M059J (cell line): ENCODE measurements around the gene MRPS18A. TPM values are rescaled to one million over a fixed set of nuclear protein-coding genes. Genes with fewer than 3 reads are reported as not detected.

Experiments
- DNase-seq: peaks from one replicate; pipeline ENCODE4 v3.0.0-alpha.2; 2012; ENCODE audit warnings: low read depth
- total RNA-seq: library from RNA; depleted of rRNA; stranded (reverse); fragments of >200 nt; shearing (Covaris generic); gene quantifications from 2 replicates; pipeline ENCODE4 v1.2.3, GENCODE V29; 2014

The MRPS18A gene
- total RNA-seq, 1 experiment from 2014 or later, result 71.2 TPM

DNA sequence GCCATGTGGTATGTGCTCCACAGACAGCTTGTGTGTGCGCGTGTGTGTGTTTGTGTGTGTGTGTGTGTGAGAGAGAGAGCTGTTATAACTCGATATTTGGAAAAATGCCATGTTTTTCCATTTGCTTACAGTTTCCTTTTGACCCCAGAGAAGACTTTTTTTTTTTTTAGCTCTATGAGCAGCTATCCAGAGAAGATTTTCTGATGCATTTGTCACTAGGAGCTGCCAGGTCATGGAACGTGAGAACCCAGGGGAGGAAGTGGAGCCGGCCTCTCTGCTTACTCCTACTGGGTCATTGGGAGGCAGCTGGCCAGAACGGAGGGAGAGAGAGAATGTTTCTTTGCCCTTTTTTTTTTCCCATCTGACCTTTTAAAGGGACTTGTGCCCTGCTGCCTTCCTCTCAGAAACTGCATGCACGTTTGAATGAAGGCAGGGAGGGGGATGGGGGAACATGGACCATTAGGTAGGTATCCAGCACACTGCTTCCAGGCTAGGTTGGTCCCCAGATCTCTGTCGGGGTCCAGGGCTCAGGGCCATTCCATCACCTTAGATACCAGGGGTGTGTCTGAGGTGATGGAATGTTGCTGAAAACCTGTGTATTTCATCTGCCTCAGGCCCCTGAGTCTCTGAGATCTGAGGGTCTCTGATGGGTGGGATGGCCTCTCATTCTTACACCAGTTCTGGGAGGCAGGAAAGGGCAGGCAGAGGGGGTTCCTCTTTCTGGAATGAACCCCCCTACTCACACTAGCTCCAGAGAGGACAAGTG is 11.2 kb upstream of the MRPS18A start:
- DNase-seq, result peak; percentile 68

DNA sequence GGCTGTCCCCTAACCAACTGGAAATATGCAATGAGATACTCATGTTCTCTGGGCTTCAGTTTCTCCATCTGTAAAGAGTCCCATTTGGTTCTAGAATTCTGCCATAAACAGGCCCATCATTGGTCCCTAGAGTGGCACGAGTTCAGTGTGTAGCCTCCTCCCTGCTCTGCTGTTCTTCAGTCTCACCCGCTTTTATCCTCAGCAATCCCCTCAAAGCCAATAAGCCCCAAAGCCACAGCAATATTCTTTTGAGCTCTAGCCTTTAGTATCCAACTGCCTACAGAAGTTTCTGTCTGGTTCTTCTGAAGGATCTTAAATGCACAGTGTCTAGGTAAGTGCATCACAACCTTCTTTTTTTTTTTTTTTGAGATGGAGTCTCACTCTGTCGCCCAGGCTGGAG is 9.8 kb upstream of the MRPS18A start:
- no peak for DNase-seq

DNA sequence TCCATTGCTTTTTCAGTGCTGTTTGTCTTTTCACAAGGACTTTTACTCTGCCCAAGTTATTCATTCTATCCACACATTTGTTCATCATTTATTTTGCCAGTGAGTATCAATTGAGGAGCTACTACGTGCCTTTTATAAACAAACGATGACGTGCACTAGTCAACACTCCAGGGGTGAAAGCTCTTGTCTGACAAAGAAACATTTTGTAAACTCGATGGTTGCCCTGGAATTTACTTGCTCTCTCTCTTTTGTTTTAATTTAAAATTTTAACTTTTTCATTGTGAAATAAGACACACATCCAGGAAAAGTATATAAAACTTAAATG is 8.3 kb upstream of the MRPS18A start:
- DNase-seq, result no peak

DNA sequence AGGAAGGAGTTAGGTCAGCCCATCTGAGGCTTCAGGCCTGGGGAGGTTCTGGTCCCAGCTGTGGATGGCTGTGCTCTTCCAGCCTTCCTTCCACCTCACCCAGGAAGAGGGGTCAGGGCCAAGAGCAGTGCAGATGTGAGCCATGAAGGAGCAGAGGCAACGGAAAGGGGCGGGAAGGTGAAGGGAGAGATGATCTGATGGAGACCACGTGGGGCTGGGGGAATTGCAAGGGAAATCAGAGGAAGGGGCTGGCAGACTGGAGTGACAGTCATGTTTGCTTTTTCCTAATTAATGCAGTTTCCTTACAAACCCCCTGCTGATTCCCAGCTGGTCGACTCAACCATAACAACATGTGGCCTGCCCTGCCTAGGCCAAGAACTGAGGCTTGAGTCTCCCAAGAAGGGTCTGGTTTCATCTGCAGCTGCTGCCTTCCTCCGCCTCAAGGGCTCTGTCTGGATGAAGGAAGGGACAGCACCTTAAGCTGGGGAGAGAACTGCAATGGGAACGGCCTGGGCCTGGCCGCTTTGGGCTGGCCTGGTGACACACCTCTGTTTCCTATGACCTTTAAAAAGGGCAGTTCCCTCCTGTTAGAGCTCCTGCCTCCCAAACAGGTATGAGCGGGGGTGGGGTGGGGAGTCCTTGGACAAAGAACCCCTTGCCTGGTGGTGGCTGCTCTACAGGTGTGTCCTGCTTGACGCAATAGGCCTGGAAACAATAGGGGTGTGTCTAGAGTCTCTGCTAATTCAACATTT is 7.8 kb upstream of the MRPS18A start:
- no peak for DNase-seq

DNA sequence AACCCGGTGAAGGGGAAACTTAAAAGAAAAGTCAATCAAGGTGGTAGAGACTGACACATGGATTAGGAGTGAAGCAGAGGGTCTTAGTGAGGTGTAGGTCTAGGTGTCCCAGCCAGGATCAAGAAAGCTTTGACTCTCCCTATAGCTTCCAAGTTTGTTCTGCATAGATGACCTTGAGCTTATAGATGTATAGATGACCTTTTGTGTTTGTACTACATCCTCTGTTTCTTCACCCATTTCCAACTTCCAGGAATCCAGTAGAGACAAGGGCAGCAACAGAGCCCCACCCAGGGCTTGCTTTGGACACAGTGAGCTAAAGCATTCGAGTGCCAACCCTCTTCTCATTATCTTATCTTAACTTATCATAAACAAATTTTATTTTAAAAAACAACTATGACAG is 1.8 kb upstream of the MRPS18A start:
- DNase-seq, result no peak

DNA sequence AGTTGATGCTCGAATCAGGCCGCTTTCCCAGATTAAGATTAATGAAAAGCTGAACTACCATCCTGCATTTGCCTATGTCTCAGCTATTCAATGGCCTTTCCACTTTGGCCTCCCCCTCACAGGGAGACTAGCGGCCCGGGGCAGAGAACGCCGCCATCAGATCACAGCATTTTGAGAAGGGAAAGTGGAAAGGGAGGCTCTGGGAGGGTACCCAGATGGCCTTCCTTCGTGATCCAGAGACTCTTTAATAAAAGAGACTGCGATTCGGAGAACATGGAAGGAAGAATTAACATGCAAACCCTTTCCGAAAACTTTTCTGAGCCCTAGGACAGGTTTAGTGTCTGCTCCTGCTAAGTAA is 533 bp downstream of the MRPS18A start:
- DNase-seq, result no peak

DNA sequence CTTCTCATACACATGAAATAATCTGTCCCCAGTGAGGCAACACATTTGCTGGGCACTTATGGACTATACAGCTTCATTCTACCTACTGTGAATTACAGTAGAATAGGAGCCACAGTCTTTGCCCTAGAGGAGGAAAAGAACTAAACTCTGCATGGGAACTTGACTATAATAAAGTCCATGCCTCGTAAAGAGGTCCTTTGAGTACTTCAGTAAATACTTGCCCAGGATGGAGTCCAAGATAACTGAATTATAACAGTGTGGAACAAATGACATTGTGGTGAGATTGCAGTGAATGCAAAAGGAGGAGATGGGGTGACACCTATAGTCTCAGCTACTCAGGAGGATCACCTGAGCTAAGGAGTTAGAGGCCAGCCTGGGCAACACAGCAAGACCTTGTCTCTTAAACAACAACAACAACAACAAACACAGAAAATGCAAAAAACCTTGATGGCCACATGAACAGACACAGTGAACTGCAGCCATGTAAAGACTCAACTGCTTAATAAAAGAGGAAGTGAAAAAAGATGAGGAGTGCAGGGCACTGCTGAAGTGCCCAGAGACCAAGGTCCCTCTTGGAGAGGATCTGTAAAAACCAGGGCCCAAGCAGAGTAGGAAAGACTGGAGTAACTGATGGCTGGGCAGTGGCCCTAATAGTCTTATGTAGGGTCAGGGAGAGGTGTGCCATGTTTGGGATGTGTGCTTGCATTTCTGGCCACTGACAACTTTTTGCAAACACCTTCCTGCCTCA is 3.7 kb downstream of the MRPS18A start:
- no peak for DNase-seq

DNA sequence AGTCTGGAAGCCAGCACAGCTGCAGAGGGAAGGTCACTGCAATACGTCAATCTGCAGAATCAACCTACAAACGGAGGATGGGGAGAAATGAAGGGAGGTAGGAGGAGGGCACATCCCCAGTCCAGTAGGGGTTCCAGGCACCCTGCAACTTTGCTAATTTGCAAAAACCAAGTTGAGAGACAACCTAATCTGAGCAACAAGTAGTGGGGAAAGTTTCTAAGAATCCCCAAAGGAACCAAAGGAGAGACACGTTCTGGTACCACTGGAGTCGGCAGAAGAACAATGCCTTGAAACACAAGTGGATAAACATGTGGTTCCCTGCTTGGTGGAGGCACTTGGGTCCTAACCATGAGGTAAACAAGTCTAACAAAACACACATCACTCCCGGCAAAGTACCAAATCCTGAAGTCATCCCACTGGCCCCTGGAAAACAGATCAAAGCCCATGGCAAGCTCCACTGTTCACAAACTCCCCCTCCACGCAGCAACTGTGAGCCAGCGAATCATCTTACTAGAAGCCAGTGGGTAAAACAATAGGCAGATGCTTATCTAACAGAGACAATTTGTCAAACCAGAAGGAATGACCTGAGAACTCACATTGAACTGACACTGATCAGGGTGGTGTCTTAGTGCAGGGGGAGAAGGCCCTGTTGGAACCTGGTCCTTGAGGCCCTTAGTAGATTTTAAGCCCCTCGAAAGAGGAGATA is 4.7 kb downstream of the MRPS18A start:
- DNase-seq, result no peak

DNA sequence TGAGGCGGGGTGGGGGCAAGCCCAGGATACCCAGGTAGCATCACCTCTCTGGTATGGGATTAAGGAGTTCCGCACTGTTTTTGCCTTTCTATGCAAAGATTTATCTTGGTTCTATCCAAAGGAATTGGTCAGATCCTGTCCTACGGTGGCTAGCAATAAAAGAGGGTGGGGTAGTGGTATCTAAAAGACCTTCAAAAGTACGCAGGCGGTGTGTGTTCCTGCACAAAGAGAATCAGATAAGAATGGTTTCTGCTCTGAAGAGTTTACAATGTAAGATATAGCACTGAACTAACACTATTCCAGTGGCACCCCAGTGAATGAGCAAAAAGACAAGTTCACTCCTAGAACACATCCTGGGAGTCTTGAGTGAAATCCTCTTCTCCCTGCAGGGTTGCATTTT is 6.3 kb downstream of the MRPS18A start:
- no peak for DNase-seq

DNA sequence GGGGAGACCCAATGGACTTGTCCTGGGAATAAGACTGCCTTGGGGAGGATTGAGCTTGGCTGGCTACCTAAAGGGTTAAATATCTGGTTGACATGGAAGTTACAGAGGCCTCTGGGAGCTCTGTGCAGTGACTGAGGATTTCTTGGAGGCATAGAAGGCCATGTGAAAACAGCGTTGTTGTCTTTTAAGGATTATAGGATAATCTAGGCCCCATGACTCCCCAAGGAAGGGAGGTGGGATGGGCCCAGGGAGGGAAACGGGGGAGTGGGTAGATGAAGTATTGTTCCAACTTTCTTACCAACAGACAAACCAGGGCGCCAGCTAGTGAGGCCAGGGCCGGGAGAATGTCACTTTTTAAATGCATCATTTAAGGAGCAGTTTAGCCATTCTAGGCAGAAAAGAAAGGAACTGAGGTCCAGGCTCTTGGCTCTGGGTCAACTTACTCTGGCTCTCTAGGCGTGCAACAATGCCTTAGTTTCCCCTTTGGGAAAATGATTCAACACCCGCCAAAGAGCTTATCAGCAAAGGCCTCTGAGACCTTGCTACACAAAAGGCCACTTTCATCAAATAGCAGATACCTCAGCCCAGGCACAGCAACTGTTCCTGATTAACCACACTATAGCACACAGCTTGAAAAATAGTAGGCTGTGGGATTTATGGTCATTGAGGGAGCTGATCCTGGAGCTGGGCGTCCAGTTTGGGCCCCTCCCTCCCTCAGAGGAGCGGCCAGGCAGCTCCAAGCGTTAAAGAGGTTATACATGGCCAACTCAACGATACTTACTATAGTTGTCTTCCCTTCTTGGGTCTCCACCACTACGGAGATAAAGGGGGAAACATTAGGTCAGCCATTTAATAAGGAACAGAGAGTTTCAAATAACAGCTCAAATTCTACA is 7.0 kb downstream of the MRPS18A start:
- DNase-seq, result no peak

DNA sequence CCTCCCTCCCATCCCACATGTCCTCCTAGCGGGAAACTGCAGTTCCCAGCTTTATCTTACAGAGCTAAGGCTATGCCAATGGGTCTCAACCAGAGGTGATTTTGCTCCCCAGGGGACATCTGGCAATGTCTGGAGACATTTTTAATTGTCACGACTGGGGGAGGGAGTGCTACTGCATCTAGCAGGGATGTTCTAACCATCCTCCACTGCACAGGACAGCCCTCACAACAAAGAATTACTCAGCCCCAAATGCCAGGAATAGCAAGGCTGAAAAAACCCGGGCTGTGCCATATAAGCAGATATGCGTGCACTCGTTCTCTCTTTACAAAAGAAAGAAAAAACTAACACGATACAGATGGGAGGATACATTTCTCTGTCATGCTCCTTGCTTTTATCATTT is 8.5 kb downstream of the MRPS18A start:
- no peak for DNase-seq

DNA sequence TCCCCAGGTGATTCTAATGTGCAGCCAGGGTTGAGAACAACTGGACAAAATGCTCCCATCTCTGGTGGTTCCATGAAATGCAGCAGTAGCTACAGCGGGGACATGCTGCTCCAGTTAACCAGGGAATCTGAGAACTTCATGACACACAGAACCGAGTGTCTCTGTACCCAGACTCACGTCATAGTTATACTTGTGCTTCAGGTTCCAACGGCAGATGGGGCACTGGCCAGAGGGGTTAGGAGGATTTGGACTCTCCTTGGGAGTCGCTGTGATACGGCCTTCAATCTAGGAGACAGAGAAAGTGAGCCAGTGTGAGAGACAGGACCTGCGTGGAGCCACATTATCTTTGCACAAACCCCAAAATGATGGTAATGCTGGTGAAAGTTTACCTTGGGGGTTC is 9.2 kb downstream of the MRPS18A start:
- DNase-seq, result no peak

DNA sequence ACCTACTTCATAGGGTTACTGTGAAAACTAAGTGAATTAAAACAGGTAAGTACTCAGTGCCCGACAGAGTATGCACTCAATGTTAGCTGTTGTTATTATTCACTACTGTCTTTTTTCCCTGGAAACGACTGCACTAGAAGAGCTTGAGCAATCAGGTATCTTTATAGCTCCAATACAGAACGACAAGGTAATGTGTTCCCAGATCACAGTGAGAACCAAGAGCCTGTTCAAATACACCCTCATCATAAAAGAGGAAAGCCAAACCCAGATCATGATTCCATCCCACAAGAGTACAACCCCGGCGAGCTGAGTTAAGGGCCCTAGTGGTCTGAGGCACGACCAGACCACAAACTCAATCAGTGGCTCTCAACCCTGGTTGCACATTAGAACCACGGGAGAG is 9.8 kb downstream of the MRPS18A start:
- DNase-seq, result no peak

DNA sequence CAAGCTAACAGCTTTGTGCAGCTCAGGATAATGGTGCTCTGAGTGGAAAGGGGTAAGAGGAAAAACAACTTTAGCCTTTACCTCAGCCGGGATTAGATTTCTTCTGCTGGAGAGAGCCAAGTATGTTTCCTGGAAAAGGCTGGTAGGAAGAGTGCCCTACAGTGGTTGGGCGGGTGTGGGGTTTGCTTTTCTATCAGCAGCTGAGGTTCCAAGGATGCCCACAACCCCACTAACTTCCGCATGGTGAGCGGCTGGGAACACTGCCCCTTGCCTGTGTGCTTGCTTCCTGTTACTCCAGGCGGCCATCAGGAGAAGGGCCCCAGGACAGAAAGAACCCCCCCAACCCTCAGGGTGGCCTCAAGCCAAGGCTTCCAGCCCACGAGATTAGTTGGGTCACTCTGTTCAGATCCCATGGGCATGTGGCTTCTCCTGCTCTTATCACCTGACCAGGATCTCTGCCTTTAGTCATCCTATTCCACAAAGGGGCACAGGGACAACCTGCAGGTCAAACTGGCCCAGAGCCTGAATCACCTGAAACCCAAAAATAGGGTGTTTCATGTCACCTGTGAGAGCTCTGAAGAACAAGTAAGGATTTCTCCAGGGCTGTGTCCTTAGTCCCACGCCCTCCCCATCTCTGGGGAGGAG is 10.5 kb downstream of the MRPS18A start:
- no peak for DNase-seq

DNA sequence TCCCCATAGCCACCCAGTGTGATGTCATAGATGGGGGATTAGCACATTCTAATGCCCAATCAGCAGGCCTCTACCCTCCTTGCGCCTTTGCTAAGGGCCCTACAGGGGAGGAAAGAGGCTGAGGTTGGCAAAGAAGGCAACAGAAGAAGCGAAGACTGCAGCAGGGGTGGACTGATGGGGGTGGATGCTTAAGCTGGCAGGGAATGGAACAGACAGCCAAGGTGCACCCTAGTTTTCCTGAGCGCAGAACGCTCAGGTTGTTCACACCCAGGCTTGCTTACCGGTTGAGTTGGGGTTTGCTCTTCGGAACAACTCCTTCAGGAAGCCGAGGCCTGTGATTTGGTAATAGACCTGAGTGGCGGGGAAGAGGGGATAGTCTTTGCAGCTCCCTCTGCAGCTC is 12.7 kb downstream of the MRPS18A start:
- DNase-seq, result no peak

DNA sequence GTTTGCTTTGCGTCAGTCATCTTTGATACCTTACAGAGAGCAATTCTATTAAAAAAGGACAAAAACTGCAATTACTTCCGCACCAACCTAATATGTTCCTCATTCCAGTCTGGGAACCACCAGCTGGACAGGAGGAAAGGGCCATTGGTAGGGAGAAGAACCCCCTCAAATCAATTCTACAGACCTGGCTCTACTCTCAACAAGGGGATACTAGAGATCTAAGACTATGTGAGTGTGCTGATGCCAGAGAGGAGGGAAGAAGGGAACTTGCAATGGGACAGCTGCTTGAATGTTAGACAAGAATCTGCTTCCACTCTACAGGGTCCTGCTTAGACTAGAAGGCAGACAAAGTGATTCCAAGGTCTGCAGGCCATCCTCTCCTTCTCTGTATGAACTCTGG is 13.3 kb downstream of the MRPS18A start:
- no peak for DNase-seq

DNA sequence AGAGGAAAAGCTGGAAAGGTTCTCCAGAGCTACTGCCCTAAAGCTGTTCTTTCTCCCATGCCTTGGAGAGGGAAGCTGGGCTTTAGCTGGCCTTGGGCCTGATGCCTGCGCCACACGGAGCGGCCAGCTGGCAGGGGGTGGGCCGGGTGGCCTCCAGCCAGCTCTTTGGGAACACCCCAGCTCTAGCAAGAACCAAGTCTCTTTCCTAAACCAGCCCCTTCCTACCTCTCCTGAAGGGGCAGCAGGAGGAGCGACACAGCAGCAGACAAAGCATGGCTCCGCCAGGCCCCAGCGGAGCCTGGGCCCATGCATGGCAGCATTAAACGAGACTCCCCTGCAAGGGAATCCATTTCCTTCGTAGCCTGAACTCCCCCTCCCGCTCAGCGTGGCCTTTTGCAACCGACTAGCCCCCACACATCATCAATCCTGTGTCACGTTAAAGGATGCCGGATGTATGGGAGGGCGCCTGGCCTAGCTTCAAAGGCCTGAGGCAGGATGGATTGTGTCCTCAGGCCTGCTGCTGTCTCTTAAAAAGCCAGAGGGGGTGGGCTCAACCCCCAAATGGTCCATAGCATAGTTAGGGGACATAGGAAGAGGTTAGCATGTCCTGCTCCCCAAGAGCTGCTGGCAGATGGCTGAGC is 14.0 kb downstream of the MRPS18A start:
- no peak for DNase-seq

DNA sequence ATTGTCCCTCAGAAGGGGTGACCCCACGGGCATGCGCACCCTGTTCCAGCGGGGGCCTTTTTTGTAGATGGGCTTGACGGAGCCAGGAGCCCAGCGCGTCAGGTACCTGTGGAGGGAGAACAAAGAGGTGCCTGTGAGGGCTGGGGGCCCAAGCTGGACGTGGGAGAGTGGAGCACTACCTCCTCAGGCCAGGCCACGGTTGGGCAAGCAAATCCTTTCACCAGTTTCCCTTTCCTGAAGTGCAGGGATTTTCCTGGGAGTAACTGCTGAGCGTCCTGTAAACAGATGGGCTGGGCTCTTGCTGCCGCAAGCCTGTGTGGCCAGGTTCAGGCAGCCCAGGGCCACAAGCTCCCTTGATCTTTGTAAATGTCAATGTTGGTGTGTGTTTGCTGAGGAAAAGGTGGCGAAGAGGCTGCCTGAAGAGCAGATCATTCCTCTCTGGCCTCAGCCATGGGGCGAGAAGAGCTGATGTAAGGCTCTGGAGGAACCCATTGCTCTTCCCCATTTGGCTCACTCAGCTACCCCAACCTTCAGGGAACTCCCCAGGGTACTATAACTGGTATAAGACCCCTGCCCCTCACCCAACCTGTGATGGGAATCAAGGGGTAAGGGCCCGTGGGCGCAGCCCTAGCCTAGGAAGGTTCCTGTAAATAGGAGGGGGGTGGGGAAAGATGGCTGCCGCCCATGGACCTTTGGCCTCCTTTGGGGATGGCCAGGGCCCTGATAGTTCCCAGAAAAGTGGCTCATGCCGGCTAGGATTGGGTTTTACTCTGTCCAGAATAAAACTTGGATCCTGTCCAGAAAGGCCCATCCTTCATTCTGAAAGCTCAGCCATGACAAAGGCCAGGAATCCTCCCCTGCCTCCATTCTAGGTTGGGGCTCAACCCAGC is 15.5 kb downstream of the MRPS18A start:
- no peak for DNase-seq
